ENCODE results near the gene CLASP1. TPM values are rescaled to one million over a fixed set of nuclear protein-coding genes. Genes with fewer than 3 reads are reported as not detected.
"Not testable (repeated sequence)": the region's sequence is repeated elsewhere in the genome, so short reads cannot be mapped to it uniquely, and the experiment has no call there.

CLASP1 gene
- polyA plus RNA-seq, 1 donor (not counting 4 experiments of a cell fraction or from before 2014, with no cell fraction given): 16.7 TPM

GRCh38 chr2:121298476-121298875 lies 350.8 kb downstream of the CLASP1 start:
- Histone ChIP-seq H3K4me3 (ENCODE audit: control insufficient read depth in 2 of 3, extremely low read depth in 1 of 3, insufficient read depth in 2 of 3, low read depth in 1 of 3, low read length in 3 of 3) (no peak overlapping the region), H3K79me2 (ENCODE audit: control insufficient read depth, insufficient read depth, low read length) (no peaks in the 10 kb centered on the region), H3K27ac (ENCODE audit: control insufficient read depth, insufficient read depth, low read length) (no peak overlapping the region), H4K20me1 (ENCODE audit: control insufficient read depth, extremely low read depth, insufficient read depth, low read length) (no peaks in the 10 kb centered on the region), H3K9me1 (ENCODE audit: control insufficient read depth, extremely low read depth, insufficient read depth, low read length) (no peaks in the 10 kb centered on the region), H3K36me3 (ENCODE audit: control insufficient read depth in 2 of 2, extremely low read depth in 1 of 2, insufficient read depth in 2 of 2, low read length in 2 of 2) (no peaks in the 10 kb centered on the region), H3K9me3 (ENCODE audit: control insufficient read depth, low read depth, low read length) (no peaks in the 10 kb centered on the region), H3K4me1 (ENCODE audit: control insufficient read depth, extremely low read depth, insufficient read depth, low read length) (no peaks in the 10 kb centered on the region), H3K27me3 (ENCODE audit: control insufficient read depth, extremely low read depth, insufficient read depth, low read length) (no peaks in the 10 kb centered on the region), H3K9ac (ENCODE audit: control insufficient read depth, extremely low read depth, insufficient read depth, low read length) (no peak overlapping the region), H2AFZ (ENCODE audit: control insufficient read depth, low read length) (no peak overlapping the region), H3K4me2 (ENCODE audit: control insufficient read depth, extremely low read depth, insufficient read depth, low read depth, low read length) (no peak overlapping the region)
- dilution Hi-C loops (cut with MboI; ENCODE audit: extremely low pct_ligation_motif_present, low sequenced_read_pairs): no loop called here
- TF ChIP-seq CTCF (optimal IDR thresholded peaks at IDR 0.05 in 1 of 3, IDR thresholded peaks at IDR 0.05 in 1 of 3, conservative IDR thresholded peaks at IDR 0.05 in 1 of 3; ENCODE audit: extremely low read depth in 1 of 3, insufficient read depth in 2 of 3, low read length in 3 of 3) (no peak), EZH2 (IDR thresholded peaks at IDR 0.05; ENCODE audit: low read length) (no peak)
- DNase-seq (ENCODE audit: low read depth, low spot score) (no peak), FAIRE-seq (no peak)

DNA sequence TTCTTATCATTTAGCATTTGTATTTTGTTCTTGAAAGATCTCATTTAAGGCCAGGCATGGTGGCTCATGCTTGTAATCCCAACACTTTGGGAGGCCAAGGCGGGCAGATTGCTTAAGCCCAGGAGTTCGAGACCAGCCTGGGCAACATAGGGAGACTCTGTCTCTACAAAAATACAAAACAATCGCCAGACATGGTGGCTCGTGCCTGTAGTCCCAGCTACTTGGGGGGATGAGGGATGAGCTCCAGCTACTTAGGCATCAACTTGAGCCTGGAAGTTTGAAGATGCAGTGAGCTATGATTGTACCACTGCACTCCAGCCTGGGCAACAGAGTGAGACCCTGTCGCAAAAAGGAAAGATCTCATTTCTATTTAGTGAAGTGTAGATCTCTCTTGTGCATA lies 351.4 kb downstream of the CLASP1 start:
- H2AFZ ChIP-seq (ENCODE audit: control insufficient read depth, low read length); H3K4me3 ChIP-seq (ENCODE audit: control insufficient read depth in 2 of 3, extremely low read depth in 1 of 3, insufficient read depth in 2 of 3, low read depth in 1 of 3, low read length in 3 of 3); H3K9me1 ChIP-seq (ENCODE audit: control insufficient read depth, extremely low read depth, insufficient read depth, low read length); H3K9ac ChIP-seq (ENCODE audit: control insufficient read depth, extremely low read depth, insufficient read depth, low read length); H3K36me3 ChIP-seq (ENCODE audit: control insufficient read depth in 2 of 2, extremely low read depth in 1 of 2, insufficient read depth in 2 of 2, low read length in 2 of 2); H4K20me1 ChIP-seq (ENCODE audit: control insufficient read depth, extremely low read depth, insufficient read depth, low read length); H3K79me2 ChIP-seq (ENCODE audit: control insufficient read depth, insufficient read depth, low read length); DNase-seq (ENCODE audit: low read depth, low spot score); H3K27ac ChIP-seq (ENCODE audit: control insufficient read depth, insufficient read depth, low read length); H3K27me3 ChIP-seq (ENCODE audit: control insufficient read depth, extremely low read depth, insufficient read depth, low read length); H3K4me1 ChIP-seq (ENCODE audit: control insufficient read depth, extremely low read depth, insufficient read depth, low read length); H3K4me2 ChIP-seq (ENCODE audit: control insufficient read depth, extremely low read depth, insufficient read depth, low read depth, low read length); H3K9me3 ChIP-seq (ENCODE audit: control insufficient read depth, low read depth, low read length); FAIRE-seq; dilution Hi-C loops (cut with MboI; ENCODE audit: extremely low pct_ligation_motif_present, low sequenced_read_pairs): not testable (repeated sequence)

DNA sequence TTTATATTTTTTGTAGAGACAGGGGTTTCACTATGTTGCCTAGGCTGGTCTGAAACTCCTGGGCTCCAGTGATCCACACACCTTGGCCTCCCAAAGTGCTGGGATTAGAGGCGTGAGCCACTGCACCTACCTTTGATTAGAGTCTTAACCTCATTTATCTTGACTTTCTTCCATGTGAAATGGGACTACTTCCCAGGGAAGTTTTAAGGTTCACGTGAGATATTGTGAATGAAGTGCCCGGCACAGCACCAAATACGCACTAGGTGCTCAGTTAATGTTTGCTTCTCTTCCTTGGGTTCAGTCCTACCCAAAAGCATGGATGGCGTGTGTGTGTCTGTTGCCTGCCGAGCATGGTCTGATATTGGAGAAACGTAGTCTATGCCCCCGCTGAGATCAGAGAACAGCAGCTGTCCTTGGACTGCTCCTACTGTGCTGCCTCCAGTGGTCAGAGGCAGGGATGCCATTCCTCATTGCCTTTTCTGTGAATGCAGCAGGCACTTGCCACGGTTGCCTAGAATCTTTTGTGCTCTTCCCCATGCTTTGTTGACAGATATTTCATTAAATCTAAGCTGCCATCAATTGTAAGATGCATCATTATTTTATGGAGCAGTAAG lies 351.9 kb downstream of the CLASP1 start:
- DNase-seq (ENCODE audit: low read depth, low spot score) (no peak), FAIRE-seq (peak; percentile 79)
- Histone ChIP-seq H3K36me3 (ENCODE audit: control insufficient read depth in 2 of 2, extremely low read depth in 1 of 2, insufficient read depth in 2 of 2, low read length in 2 of 2) (no peaks in the 10 kb centered on the region), H3K9ac (ENCODE audit: control insufficient read depth, extremely low read depth, insufficient read depth, low read length) (no peak overlapping the region), H3K4me1 (ENCODE audit: control insufficient read depth, extremely low read depth, insufficient read depth, low read length) (no peaks in the 10 kb centered on the region), H2AFZ (ENCODE audit: control insufficient read depth, low read length) (no peak overlapping the region), H3K79me2 (ENCODE audit: control insufficient read depth, insufficient read depth, low read length) (no peaks in the 10 kb centered on the region), H3K27ac (ENCODE audit: control insufficient read depth, insufficient read depth, low read length) (no peak overlapping the region), H4K20me1 (ENCODE audit: control insufficient read depth, extremely low read depth, insufficient read depth, low read length) (no peaks in the 10 kb centered on the region), H3K27me3 (ENCODE audit: control insufficient read depth, extremely low read depth, insufficient read depth, low read length) (no peaks in the 10 kb centered on the region), H3K9me1 (ENCODE audit: control insufficient read depth, extremely low read depth, insufficient read depth, low read length) (no peaks in the 10 kb centered on the region), H3K4me3 (ENCODE audit: control insufficient read depth in 2 of 3, extremely low read depth in 1 of 3, insufficient read depth in 2 of 3, low read depth in 1 of 3, low read length in 3 of 3) (no peak overlapping the region), H3K4me2 (ENCODE audit: control insufficient read depth, extremely low read depth, insufficient read depth, low read depth, low read length) (no peak overlapping the region), H3K9me3 (ENCODE audit: control insufficient read depth, low read depth, low read length) (no peaks in the 10 kb centered on the region)
- TF ChIP-seq CTCF (optimal IDR thresholded peaks at IDR 0.05 in 1 of 3, IDR thresholded peaks at IDR 0.05 in 1 of 3, conservative IDR thresholded peaks at IDR 0.05 in 1 of 3; ENCODE audit: extremely low read depth in 1 of 3, insufficient read depth in 2 of 3, low read length in 3 of 3) (peak; percentile 85 to 92 (median 87)), EZH2 (IDR thresholded peaks at IDR 0.05; ENCODE audit: low read length) (no peak)
- dilution Hi-C loops (cut with MboI; ENCODE audit: extremely low pct_ligation_motif_present, low sequenced_read_pairs): no loop called here

Measured in keratinocyte (primary cell).